ENCODE results near the gene HSD3B2.

Gene HSD3B2

DNA sequence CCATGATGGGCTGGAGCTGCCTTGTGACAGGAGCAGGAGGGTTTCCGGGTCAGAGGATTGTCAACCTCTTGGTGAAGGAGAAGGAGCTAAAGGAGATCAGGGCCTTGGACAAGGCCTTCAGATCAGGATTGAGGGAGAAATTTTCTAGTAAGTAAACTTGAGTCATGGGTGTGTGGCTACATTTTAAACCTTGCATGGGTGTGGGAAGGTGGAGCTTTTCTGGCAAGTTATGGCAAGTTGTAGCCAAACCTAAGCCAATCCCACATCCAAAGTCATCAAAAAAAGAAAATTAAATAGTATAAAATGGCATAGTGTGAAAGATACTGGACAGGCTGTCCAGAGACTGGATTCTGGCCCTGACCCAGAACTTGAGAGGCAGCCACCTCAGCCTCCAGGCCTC is 52.3 kb downstream of the HSD3B2 start:
- no peak for DNase-seq

- no peak for DNase-seq
Measured at GRCh38 chr1:119467857-119468668, 53.1 kb downstream of the HSD3B2 start.

DNA sequence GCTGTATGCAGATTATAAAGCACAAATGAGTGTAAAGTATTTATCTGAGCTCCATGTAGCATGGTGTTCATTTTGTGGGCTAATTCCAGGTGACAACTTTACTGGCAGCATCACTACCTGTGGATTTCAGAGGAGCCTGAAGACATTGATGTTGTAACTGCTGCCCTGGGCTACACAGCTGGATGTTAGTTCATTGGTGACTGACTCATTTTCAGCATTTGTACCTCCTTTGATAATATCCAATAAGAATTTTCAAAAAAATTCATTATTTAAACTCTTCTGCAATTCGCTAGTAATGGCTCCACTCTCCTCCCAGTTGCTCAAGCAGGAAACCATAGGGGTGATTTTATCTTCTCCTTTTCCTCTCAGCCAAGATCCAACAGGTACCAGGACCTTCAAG is 54.8 kb downstream of the HSD3B2 start:
- no peak for DNase-seq

DNA sequence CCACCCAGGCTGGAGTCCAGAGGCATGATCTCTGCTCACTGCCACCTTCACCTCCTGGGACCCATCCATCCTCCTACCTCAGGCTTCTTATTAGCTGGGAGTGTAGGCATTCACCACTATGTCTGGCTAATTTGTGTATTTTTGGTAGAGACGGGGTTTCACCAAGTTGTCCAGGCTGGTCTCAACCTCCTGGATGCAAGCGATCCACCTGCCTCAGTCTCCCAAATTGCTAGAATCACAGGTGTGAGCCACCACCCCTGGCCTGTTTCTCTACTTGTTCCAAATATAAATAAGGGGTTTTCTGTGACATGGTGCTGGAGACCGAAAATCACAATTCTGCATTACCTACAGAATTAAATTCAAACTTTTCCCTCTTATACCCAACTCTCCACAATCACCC is 55.4 kb downstream of the HSD3B2 start:
- DNase-seq: no peak

- DNase-seq: no peak
Measured at GRCh38 chr1:119470958-119471357, 56.0 kb downstream of the HSD3B2 start.

DNA sequence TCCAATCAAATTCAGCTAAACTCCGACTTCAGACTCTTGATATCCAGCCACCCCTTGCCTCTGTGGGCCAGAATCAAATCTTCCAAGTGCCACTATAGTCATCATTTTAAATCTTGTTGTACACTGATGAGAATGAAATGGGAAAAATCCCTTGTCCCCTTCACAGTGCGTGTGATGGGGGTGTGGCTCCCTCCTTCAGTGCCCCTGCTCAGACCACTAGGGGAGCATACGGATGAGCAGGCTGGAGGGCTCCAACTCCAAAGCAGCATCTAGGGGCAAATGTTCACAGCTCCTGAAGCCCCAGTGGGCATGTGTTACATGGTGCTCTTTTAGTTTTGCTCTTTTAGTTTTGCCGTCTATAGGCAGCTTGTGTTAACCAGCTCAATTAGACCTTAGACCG is 56.6 kb downstream of the HSD3B2 start:
- no peak for DNase-seq

DNA sequence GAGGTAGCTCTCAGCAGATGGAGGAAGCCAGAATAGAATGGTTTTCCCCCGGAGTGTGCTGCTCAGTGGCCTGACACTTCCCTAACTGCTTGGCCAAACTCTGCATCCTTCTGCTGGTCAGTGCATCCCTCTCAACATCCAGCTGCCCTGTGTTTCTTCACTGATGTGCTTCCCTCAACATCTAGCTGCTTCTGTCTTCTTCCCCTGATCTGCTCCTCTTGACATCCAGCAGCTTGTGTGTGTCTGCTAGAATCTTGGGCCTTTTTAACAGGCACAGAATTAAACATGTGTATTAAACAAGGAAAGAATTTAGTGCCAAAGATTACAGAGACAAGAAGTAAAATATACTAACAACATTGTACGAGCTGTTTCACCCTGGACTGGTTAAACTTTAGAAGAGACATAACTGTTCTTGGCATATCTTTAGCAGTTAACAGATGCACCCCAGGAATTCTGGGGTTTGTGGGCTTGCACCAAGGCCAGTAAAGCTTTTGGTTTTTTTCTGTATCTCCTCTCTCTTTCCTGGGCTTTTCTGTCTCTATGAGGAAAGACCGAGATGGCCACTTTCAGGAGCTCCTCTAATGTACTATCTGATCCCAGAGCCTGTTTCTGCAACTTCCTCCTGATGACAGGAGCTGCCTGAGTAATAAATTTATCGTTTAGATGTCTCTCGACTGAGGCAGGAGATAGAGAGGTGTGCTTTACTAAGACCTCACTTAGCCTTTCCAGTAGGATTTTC is 57.3 kb downstream of the HSD3B2 start:
- no peak for DNase-seq

Measured in activated CD8-positive, alpha-beta memory T cell treated with anti-CD3 and anti-CD28 coated beads, Interleukin-2, amount 50 U/mL, for 4 hours (primary cell).